GM10266 (cell line): ENCODE measurements around the gene CENPV.

ENCODE experiments used
- DNase-seq: peaks from one replicate; pipeline ENCODE4 v3.0.0; 2012; ENCODE audit errors: extremely low spot score
- TF ChIP-seq, protein P1 (sequence below): IDR thresholded peaks from 2 replicates; pipeline ENCODE4 v1.5.1; 2012; ENCODE audit warnings: mild to moderate bottlenecking, low read depth; ENCODE audit not compliant: control insufficient read depth, insufficient read depth; ENCODE audit errors: missing control alignments

Gene CENPV

DNA sequence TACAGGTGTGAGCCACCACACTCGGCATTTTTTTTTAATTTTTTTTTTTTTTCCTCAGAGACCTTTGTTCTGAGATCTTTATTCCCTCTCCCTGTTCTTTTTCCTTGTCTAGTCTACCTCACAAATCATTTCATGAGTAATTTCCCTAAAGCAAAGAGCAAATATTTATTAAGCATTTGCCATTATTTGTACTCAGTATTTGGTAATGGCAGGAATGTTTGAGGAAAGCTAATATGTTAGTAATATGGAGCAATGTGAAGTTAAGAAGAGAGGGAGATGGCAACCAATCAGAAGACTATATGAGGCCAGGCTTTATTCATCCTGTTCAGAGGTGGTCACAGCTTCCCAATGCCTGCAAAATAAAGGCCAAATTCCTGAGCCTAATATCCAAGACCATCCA lies 13.3 kb downstream of the CENPV start:
- TF ChIP-seq, protein P1, sequence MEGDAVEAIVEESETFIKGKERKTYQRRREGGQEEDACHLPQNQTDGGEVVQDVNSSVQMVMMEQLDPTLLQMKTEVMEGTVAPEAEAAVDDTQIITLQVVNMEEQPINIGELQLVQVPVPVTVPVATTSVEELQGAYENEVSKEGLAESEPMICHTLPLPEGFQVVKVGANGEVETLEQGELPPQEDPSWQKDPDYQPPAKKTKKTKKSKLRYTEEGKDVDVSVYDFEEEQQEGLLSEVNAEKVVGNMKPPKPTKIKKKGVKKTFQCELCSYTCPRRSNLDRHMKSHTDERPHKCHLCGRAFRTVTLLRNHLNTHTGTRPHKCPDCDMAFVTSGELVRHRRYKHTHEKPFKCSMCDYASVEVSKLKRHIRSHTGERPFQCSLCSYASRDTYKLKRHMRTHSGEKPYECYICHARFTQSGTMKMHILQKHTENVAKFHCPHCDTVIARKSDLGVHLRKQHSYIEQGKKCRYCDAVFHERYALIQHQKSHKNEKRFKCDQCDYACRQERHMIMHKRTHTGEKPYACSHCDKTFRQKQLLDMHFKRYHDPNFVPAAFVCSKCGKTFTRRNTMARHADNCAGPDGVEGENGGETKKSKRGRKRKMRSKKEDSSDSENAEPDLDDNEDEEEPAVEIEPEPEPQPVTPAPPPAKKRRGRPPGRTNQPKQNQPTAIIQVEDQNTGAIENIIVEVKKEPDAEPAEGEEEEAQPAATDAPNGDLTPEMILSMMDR = no peak

DNA sequence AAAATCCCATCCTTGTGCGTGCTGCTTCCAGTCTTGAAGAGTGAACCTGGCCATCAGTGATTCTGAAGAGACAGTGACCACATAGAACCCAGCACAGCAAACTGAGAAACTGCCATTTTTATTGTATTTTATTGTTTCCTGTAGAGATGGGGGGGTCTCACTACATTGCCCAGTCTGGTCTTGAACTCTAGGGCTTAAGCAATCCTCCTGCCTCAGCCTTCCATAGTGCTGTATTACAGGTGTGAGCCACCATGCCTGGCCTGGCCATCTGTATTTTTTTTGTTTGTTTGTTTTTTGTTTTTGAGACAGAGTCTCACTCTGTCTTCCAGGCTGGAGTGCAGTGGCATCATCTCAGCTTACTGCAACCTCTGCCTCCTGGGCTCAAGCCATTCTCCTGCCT lies 13.9 kb downstream of the CENPV start:
- DNase-seq = no peak

More for the DNA sequence above, 13.3 kb downstream of the CENPV start:
- no peak for DNase-seq

DNA sequence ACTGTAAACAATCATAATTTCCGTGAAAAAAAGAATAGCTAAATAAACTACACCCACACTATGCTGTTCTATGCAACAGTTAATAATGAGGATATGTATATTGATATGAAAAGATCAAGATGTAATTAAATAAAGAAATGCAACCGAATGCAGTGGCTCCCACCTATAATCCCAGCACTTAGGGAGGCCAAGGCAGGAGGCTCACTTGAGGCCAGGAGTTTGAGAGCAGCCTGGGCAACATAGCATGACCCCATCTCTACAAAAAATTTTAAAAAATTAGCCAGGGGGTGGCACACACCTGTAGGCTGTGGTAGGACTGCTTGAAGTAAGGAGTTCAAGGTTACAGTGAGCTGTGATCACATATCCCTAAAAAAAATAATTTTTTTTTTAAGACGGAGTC lies 14.9 kb downstream of the CENPV start:
- TF ChIP-seq, protein P1 = no peak
- no peak for DNase-seq

More for the DNA sequence above, 13.9 kb downstream of the CENPV start:
- TF ChIP-seq, protein P1 = no peak

DNA sequence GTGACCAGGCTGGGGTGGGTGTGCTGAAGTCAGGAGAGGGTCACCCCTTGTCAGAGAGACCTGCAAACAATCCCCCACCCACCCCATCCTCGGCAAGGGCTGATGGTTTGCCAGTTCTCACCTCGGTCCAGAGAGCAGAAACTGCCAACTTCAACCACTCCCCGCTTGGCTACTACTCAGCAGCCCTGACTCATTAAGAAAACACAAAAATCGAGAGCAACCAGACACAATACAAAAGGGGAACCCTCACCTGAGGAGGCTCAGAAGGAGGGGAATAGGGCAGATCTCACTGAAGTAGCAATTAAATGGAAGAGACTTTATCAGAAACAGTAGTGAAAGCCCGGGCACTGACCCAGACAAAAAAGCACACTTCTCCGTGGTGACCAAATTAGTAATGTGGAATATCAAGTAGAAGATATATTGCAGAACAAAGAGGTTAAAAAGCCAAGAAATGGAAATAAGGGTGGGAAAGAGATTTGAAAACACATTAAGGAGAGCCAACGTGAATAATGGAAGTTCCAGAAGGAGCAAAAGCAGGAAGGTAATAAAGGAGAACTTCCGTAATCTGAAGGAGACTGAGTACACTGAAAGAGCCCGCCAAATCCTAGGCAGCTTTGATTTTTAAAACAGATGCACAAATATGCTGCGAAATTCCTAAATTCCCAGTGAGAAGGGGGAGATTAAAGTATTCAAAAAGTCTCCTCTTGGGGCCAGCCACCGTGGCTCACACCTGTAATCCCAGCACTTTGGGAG lies 23.6 kb downstream of the CENPV start:
- TF ChIP-seq, protein P1 = no peak
- DNase-seq = no peak

DNA sequence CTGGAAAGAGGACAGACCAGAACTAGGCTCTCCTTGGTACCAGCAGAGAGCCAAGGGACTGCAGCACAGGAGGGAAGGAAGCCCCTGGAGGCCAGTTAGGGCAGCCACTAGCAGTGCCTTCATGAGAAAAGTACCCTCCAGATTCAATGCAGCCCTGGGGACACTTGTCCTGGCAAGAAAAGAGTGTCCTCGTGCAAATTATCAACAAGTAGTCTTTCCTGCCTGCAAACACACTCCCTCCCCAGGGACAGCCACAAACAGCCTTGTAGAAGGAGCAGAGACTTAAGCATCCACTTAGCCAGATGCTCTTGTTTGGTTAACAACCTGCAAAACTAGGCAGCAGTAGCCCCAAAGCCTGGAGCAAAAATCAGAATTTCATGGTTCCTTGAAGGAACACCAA lies 24.3 kb downstream of the CENPV start:
- TF ChIP-seq, protein P1 = no peak
- no peak for DNase-seq

DNA sequence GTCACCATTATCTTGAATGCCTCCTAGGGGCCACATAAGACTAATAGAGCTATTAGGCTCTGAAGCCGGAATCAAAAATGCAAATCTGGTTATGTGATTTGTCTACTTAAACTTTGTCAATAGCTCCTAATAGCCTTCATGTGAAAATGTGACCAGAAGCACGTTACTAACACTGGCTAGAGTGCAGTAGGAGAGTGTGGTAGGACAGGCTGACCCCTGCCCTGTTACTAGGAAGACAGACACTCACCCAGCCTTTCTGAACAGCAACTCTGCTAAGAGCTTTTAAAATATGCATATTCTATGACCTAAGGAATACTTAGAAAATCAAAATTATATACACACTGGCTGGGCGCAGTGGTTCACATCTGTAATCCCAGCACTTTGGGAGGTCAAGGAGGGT lies 26.3 kb downstream of the CENPV start:
- TF ChIP-seq, protein P1 = no peak
- no peak for DNase-seq

DNA sequence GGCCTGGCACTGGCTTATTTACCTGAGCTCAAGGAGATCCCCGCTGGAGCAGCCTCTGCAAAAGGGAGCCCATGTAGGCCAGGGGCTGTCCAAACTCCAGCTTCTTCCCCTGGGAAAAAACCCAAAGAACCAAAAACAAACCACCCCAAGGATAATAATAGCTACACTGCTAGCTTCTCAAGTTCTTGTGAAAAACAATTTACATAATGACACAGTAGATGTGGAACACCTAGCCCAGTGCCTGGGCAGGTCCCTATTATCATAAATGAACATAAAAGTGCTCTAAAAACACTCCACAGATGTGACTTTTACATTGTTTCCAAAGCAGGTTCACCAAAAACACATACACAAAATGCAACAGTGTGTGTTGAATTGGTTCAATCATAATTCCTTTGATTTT lies 27.3 kb downstream of the CENPV start:
- TF ChIP-seq, protein P1 = no peak
- DNase-seq = no peak
